ENCODE measurements around the gene KRT3.

Gene KRT3

DNA sequence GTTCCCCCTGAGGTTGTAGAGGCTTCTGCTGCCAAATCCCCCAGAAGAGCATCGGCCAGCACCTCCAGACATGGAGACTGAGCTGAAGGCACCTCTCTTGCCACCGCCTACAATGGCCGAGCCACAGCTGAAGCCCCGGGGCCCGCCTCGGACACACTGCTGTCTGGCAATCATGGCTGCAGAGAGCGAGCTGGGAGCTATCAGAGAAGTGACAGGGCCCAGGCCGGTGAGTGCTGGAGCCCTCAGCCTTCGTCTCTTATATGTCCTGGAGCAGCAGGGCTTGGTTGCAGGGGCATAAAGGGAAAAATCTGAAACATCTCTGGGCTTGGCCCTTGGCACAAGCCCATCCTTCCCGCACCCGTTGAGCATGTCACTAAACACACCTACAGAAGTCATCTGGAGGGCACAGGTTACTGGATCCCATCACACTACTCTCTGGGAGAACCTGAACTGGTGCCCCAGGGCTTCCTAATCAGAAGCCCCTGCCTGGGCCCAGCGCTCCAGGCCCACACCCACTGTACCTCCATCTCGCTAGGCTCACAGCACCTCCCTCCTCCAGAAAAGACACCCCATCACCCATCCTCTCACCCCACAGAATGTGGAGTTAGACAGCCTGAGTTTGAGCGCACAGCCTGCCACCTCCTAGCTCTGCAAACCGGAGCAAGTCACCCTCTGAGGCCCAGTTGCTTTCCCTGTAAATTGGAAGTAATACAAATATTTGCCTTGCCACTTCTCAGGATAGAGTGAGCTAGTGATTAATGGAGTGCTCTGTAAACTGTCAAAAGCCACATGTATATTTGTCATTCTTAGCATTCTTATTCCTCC is 18.2 kb upstream of the KRT3 start, which contains the start of gene KRT4:
TSS of gene KRT4 (minus strand) at position 232 of the 825 bp plus-strand sequence. CDS start at position 174, 58 bp downstream.
- DNase-seq (ENCODE audit: low read depth) = peak; percentile 31

DNA sequence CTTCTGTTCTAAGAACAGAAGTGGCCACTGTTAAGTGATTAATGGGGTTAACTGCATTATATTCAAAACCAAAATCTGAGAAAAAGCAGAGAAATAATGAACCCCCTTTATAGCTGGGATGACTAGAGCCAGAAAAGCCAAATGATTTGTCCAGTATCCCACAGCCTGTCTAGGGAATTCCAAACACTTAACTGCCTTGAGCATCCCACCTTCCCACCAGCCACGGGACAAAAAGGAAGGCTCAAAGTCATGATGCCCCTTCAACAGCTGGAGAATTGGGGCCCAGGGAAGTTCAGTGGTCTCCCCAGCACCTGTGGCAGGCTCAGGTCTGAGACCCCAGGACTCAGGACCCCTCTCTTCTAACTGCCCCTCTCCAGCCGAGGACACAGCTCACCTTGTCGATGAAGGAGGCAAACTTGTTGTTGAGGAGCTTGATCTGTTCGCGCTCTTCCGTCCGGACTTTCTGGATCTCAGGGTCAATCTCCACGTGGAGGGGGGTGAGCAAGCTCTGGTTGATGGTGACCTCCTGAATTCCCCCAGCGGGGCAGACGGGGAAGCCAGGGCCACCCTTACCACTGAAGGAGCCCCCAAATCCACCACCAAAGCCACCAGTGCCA is 17.4 kb upstream of the KRT3 start:
- DNase-seq (ENCODE audit: low read depth) = no peak

DNA sequence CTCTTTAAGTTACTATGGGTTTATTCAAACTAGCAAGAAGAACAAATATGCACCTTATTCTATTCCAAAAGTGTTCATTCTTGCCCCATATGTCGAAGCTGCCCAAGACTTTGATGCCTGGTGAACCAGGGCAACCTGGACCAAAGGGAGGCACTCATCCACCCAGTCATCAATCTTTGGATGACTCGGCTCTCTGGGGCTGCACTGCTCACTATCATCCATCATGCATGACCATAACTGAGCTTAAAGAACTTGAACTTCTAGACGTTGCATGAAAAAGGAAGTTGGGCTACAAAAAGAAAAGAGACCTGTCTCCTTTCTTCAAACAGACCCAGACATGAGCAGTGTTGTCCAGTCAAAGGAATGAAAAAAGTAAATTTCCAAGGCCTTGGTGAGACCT is 16.8 kb upstream of the KRT3 start:
- no peak for DNase-seq (ENCODE audit: low read depth)

DNA sequence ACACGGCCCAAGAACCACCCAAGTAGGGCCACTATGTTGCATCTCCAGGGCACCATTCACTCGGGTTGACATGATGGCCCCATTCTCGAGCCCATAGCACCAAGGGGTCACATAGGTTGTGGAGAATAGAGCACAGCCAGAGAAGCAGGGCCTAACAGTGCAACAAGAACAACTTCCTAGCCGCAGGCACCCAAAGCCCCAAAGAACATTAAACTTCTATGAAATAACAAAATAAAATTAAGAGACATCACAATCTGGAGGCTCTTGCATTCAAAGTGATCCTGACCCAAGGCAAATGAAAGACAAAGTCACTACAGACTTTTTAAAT is 16.1 kb upstream of the KRT3 start:
- DNase-seq (ENCODE audit: low read depth) = no peak

DNA sequence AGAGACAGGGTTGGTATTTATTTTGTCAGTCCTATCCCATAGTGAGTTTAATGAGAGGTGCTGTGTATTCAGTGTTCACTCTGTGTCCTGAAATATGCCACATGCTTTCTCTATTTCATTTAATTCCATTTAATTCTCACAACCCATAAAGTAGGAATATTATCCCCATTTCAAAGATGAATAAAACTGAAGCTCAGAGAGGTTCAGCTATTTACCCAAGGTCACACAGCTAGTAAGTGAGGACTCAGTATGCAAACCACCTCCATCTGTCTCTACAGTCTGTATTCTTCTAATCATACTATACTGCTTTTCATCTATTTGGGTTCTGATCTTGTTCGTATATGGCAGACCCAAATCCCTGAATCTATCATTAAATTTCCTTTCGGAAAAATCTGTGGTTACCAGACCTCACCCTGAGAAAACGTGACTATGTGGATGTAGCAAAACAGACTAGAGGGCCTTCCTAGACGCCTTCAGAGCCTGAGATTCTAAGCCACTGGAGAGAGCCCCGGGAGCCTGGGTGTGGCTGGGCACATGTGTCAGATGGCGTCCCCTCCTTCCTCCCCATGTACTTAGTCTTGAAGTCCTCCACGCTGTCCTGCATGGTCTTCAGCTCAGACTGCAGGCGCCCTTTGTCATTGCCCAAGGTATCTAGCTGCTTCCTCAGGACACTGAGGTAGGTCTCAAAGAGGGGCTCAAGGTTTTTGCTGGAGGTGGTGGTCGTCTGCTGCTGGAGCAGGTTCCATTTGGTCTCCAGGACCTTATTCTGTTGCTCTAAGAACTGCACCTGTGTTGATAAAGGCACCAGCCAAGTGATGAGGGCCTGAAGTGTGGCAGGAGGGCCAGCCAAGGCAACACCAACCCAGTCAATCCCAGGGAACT is 15.5 kb upstream of the KRT3 start:
- no peak for DNase-seq (ENCODE audit: low read depth)

DNA sequence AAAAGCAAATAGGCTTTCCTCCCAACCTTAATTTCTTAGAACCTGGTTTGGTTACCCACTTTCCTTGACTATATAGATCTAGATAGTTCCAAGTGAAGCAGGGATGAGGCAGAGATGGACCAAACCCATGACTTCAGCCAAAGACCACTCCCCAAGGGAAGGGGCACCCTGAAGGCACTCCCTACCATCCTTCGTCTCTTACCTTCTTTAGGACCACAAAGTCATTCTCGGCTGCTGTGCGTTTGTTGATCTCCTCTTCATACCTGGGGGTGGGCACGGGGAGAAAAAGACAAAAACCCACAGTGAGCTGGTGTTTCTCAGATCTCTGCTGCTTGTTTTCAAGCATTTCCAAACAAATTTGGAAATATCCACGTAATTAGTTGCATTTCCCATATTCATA is 14.6 kb upstream of the KRT3 start:
- DNase-seq (ENCODE audit: low read depth) = no peak

DNA sequence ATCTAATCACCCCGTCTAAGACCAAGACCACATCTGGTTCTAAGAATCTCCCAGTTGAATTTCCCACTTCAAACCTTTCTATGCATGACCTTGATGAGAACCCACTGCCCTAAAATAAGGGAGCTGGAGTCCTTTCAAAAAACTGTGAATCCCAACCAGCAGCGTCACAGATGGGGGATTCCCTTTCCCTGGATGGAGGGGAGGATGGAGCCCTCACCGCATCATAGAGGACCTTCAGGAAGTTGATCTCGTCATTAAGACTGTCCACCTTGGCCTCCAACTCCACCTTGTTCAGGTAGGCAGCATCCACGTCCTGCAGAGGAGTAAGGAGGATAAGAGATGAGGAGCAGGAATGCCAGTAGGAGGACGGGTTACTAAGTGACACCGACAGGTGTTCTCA is 13.2 kb upstream of the KRT3 start:
- no peak for DNase-seq (ENCODE audit: low read depth)

DNA sequence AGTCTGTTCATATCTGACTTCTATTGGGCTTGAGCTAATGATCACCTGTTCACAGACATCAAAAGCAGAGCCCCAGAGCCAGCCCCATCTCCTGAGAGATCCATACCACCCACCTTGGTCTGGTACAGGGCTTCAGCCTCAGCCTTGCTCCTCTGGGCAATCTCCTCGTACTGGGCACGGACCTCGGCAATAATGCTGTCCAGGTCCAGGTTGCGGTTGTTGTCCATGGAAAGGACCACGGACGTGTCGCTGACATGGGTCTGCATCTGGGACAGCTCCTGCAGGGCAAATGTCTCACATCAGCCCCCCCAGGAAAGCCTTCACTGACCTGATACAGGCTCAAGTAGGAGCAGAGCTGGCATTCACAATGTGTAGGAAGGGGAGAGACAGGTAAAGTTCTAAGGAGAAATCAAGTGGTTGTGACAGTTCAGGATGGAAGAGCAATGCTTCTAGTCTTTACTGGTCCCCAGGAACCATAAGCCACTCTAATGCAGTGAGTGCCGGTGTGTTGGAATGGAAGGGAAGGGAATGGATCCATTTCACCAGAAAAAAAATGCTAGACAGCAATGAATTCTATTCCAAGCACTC is 12.8 kb upstream of the KRT3 start:
- DNase-seq (ENCODE audit: low read depth) = no peak

DNA sequence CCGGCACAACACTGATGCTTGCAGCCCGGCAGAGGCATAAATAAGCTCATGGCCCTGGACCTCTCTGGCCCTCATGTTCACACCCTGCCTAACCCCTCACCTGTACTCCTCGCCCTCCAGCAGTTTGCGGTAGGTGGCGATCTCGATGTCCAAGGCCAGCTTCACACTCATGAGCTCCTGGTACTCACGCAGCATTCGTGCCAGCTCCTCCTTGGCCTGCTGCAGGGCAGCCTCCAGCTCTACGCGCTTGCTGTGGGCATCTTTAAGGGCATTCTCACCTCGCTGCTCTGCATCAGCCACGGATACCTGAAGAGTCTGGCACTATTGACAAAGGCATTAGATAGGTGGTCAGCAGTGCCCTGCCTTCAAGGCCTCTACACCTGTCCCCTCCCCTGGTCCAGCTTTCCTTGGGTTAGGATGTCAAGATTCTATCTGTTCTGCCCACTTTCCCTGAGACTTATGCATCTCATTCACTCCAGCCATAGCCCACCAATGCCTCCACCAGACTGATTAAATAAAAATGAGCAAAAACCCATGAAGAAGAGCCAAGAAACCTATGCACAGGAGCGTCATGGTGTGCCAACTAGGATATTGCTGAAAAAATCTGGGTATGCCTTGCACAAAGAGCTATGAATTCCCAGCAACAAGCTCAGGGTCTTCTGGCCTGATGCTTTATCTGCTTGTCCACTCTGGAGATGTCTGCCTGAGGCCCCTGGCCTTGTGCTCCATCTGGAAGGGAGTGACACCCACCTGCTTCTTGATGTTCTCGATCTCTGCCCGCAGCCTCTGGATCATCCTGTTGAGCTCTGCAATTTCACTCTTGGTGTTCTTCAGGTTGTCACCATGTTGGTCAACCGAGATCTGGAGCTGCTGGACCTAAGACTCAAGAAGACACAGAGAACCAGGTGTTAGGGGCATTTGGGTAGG is 11.9 kb upstream of the KRT3 start:
- no peak for DNase-seq (ENCODE audit: low read depth)

DNA sequence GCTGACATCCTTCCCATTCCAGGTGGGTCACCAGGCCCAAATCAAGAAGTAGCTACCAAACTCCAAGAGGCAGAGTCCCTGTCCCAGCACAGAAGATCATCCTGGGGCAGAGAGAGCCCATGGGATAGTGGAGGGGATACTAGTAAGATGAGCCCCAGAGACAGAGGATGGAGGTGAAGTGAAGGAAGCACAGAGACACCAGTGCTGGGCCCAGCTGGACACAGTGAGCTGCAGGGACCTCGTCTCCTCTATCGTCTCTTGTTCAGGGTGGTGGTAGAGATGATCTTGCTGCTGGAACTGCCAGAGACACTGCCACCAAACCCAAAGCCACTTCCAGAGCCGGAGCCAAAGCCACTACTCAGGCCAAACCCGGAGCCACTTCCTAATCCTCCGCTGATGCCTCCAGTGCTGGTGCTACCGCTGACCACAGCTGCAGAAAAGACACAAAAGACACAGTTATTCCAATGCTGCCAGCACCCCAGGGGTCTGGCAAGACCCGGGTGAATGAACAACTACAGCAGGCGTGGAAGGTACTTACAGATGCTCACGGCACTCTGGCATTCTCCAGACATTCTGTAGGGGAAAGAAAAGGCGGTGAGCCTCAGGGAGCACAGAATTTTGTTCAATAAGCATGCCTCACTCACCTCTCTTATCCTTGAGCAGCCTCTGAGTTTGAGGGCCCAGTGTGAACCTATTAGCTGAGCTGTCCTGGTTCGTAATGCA is 11.1 kb upstream of the KRT3 start:
- no peak for DNase-seq (ENCODE audit: low read depth)

DNA sequence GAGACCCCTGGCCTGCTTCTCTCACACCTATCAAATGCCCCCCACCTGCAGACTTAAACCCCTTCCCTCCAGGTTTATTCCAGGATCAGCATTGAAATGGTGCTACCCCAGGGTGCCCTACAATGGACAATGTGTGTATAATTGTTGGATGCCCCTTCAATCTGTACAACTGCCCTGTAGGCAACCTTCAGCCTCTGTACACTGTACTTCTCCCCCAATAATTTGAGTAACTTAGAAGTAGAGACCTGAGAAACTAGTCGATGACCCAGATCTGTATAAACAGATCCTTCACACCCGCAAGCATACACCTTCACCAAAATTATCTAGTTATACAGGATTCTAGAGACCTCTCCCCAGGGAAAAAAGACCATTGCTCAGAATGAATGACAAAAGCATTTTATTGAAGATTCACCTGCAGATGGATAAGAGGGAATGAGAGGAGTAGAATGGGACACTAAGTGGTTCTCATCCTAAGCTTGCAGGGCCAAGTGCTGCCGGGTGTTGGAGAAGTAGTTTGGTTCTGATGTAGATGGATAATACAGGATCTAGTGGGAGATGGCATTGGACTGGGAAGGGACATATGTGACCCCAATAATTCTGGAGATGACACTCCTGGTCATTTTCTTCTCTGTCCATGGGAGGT is 10.4 kb upstream of the KRT3 start:
- no peak for DNase-seq (ENCODE audit: low read depth)

DNA sequence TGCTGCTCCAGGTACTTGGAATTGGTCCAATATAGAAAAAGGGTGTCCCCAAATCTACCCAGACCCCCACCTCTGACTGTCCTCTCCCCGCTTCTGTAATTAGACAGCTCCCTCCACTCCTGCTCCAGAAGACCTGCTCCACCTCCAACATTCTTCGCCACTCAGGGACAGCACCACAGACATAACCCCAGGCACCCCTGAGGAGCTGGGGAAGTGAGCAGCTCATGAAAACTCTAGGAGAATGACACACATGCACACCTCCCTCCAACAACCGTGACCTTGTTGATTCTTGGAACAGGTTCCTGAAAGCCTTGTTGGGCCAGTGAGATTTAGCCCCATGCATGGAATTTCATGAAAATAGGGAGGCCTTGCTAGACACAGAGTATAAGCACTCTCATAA is 9.8 kb upstream of the KRT3 start:
- no peak for DNase-seq (ENCODE audit: low read depth)

DNA sequence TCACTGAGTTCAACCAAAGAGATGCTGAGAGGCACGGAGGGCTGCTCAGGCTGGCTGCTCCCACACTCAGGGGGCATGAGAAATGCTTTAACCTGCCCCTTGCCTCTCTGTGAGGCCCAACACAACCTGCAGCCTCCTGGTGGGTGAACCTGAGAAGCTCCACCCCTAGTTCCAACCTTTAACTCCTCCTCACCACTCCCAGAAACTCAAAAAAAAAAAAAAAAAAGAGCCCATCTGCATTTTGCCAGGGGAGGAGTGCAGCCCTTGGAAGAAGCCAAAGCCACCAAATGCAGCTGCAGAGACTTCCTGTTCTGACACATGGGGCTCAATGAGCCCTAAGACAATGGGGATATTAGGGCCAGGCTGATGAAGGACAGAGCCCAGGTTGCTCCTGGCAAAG is 9.1 kb upstream of the KRT3 start:
- no peak for DNase-seq (ENCODE audit: low read depth)

DNA sequence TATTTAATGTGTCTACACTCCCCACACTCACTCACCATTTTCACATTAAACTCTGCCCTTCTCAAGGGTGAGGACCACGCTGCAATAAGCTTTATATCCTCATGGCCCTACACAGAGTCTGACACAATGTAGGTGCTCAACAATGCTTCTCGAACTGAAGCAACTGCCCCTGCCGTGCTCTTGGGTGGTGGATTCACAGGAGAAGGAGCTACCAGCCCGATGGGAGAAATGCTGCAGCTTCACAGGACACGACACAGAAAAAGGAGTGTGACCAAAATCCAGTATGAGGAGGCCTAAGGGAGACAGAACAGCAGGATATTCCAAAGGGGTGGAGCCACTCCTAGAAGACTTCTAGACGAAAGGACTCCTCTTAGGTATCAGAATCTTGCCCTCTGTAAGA is 6.5 kb upstream of the KRT3 start:
- no peak for DNase-seq (ENCODE audit: low read depth)

DNA sequence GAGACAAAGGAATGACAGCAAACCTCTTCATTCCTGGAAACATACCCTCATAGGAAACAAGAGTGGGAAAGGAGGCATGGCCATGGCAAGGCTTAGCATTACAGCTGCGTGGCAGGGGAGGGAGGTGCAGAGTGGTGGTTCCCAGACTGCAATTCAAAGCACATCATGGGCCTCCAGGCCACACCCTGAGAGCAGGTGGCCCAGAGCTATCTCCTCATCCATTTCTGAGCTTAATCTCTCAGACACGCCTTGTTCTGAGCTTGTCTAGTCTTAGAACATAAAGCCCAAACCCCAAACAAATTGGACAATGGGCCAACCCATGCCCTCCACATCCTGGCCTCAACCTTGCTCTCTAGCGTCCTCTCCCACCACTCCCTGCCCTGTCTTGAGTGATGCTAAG is 5.9 kb upstream of the KRT3 start:
- DNase-seq (ENCODE audit: low read depth) = no peak

DNA sequence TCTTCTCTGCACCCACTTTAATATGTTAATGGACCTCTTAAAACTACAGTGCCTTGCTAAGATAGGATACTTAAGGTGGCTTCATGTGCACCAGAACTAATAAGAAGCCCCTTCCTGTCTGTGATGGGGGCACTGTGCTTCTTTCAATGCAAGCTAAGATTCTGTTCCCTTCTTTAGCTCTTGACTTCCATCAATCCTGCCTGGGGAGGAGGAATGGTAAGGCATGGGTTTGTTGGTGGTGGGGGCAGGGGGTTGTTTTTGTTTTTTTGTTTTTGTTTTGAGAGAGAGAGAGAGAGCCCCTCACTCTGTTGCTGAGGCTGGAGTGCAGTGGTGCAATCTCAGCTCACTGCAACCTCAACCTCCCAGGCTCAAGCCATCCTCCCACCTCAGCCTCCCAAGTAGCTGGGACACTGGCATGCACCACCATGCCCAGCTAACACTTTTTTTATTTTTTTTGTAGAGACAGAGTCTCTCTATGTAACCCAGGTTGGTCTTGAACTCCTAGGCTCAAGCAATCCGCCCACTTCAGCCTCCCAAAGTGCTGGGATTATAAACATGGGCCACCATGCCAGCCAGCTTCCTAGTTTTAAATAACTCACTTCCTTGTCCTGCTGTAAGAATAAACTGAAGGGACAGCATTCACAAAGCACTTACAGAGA is 4.5 kb upstream of the KRT3 start:
- no peak for DNase-seq (ENCODE audit: low read depth)

DNA sequence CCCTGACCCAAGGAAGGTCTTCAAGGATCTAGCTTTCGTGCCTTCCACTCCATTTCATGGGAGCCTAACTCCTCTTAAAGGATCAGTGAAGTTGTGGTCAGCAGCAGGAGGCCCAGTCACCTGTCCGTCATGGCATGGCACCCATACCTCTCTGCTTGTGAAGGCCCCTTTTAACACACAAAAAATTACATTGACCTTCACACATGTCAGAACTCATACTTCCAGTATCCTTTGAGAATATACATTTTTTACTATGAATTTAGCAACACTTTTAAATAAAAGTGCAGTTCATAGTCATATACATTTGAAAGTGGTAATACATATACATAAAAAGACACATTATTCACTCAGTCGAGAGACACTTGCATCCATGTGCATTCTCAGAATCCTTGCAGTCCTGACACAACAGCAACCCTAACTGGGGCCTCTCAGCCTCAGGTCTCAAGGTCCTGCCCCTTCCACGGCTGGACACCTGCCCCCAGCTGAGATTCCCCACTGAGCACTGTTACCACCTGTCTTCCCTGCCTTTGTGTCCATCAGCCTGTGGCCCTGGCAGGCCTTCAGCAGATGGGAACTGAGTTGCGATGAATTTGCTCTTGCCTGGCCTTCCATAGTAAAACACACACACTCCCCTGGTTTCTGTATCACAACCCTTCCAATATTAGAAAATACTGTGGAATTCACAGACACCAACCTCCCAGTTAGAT is 3.7 kb upstream of the KRT3 start:
- no peak for DNase-seq (ENCODE audit: low read depth)

DNA sequence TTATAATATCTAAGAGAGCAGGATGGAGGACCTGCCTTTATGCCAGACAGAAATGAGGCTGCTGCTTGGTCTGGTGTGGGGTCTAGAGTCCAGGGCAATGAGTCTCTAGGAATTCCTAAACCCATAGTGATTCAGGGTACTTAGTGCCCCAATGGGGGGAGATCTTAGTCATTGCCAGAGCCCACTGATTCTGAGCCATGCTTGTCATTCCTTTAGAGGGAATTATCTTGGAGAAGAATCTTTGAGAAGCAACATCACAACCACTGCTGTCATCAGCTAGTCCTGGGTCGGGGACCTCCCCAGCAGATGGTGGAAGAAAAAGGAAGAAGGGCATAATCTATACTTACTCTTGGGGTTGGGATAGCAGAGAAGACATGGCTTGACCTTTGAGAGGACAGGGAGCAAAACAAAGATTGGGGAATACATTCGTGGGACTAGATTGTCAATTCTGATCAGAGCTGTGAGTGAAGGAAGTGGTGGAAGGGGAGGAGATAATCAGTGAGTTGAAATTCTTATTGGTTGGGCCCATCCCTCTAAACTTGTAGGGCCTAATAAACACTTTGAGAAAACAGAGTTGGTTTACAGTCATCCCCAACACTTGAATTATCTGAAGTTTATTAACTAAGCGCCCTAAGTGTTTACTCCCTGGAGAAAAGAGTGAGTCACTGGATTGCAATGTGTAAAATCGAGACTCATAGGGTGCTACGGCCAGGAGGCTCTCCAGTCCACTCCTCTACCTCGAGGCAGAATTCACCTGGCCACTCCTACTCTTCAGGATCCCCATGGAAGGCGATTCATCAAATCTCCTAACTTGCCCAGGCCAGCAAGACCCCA is 3.0 kb upstream of the KRT3 start:
- no peak for DNase-seq (ENCODE audit: low read depth)

Data from GM04504 (cell line).